Cardiac muscle cell (in vitro differentiated cells and primary cell): ENCODE data around the gene ZNF284. TPM values are rescaled to one million over a fixed set of nuclear protein-coding genes. Genes with fewer than 3 reads are reported as not detected.

Experiments used
- DNase-seq, 2 donors: peaks; one replicate each; pipeline versions ENCODE4 v3.0.0 to v3.0.0-alpha.2; 2010 to 2017; ENCODE audit warnings: low read depth in 1 of 2, low spot score in 1 of 2
- H3K27ac ChIP-seq: fragments of 200-600 bp; sonication (generic); 2 replicates; pipeline ENCODE4 v1.5.1; 2016
- H3K27me3 ChIP-seq: fragments of 200-600 bp; sonication (generic); 2 replicates; pipeline ENCODE4 v1.6.0; 2016; ENCODE audit warnings: control low read depth
- H3K36me3 ChIP-seq: fragments of 200-600 bp; sonication (generic); 2 replicates; pipeline ENCODE4 v1.5.1; 2016; ENCODE audit warnings: control low read depth
- H3K4me1 ChIP-seq: fragments of 200-600 bp; sonication (generic); 2 replicates; pipeline ENCODE4 v1.8.1; 2017; ENCODE audit warnings: low read depth, mild to moderate bottlenecking, mixed run types
- H3K4me3 ChIP-seq: fragments of 200-600 bp; sonication (generic); 2 replicates; pipeline ENCODE4 v1.5.1; 2016; ENCODE audit warnings: mild to moderate bottlenecking
- H3K9me3 ChIP-seq: fragments of 200-600 bp; sonication (generic); 2 replicates; pipeline ENCODE4 v1.5.1; 2017; ENCODE audit warnings: low read depth, mild to moderate bottlenecking, control low read depth
- CTCF ChIP-seq: IDR thresholded peaks from 2 replicates; pipeline ENCODE4 v1.5.1; 2012; ENCODE audit warnings: low read depth, mild to moderate bottlenecking, low read length
- polyA plus RNA-seq: library from polyadenylated mRNA; unstranded; fragments of >200 nt; fragmentation: Nextera tagmentation; extraction: Ambion mirVana; gene quantifications from 2 replicates; pipeline ENCODE4 v1.2.1, GENCODE V29; 2016
- total RNA-seq: library from RNA; depleted of rRNA; stranded (reverse); fragments of >200 nt; gene quantifications from 2 replicates; pipeline ENCODE4 v1.2.3, GENCODE V29; 2016

The ZNF284 gene
- total RNA-seq = 1.8 and 3.5 TPM in 2 replicates
- 1.2 and 1.7 TPM in 2 replicates for polyA plus RNA-seq

GRCh38 chr19:44071824-44072542, at the start of gene ZNF284:
ZNF284 (plus strand) TSS chr19:44072159; CDS start chr19:44076390, 4,231 bp downstream.
- Histone ChIP-seq H3K27ac (no peak within 1 kb of the TSS), H3K4me3 (peak within 1 kb of the TSS; percentile 67), H3K36me3 (peaks cover 5% of the 10 kb centered on the region), H3K27me3 (no peaks in the 10 kb centered on the region), H3K9me3 (no peaks in the 10 kb centered on the region), H3K4me1 (peaks cover 5% of the 10 kb centered on the region)
- no peak for TF ChIP-seq CTCF
- peak; percentile 87 to 93 for DNase-seq

- no peak for DNase-seq
- H3K27ac ChIP-seq = peak overlapping the region; percentile 86
- H3K4me3 ChIP-seq = peak overlapping the region; percentile 71
- no peaks in the 10 kb centered on the region for H3K9me3 ChIP-seq
- TF ChIP-seq CTCF = no peak
- peaks cover 25% of the 10 kb centered on the region for H3K36me3 ChIP-seq
- H3K27me3 ChIP-seq = no peaks in the 10 kb centered on the region
- peaks cover 3% of the 10 kb centered on the region for H3K4me1 ChIP-seq
Measured at GRCh38 chr19:44024900-44025216, 47.1 kb upstream of the ZNF284 start.

- Histone ChIP-seq H3K36me3 (peaks cover 28% of the 10 kb centered on the region), H3K4me3 (peak within 1 kb of the TSS; percentile 71), H3K27me3 (no peaks in the 10 kb centered on the region), H3K4me1 (peaks cover 3% of the 10 kb centered on the region), H3K27ac (peak within 1 kb of the TSS; percentile 86), H3K9me3 (no peaks in the 10 kb centered on the region)
- TF ChIP-seq CTCF = no peak
- DNase-seq = peak; percentile 87 to 93
Measured at GRCh38 chr19:44025217-44025936, 46.6 kb upstream of the ZNF284 start, which contains the start of gene ZNF222. ZNF222 (plus strand) TSS chr19:44025379; CDS start chr19:44025437, 58 bp downstream.

GRCh38 chr19:44026622-44027021, 45.3 kb upstream of the ZNF284 start:
- Histone ChIP-seq H3K36me3 (peaks cover 32% of the 10 kb centered on the region), H3K27ac (no peak overlapping the region), H3K4me1 (peaks cover 3% of the 10 kb centered on the region), H3K4me3 (no peak overlapping the region), H3K9me3 (no peaks in the 10 kb centered on the region), H3K27me3 (no peaks in the 10 kb centered on the region)
- no peak for DNase-seq
- TF ChIP-seq CTCF = no peak

GRCh38 chr19:44032001-44032610, 39.9 kb upstream of the ZNF284 start:
- Histone ChIP-seq H3K9me3 (no peaks in the 10 kb centered on the region), H3K27me3 (no peaks in the 10 kb centered on the region), H3K4me1 (no peaks in the 10 kb centered on the region), H3K4me3 (no peak overlapping the region), H3K36me3 (peaks cover 38% of the 10 kb centered on the region), H3K27ac (no peak overlapping the region)
- no peak for TF ChIP-seq CTCF
- no peak for DNase-seq
